Panc1 (cell line): ENCODE results near the gene TRPM4. TPM values are rescaled to one million over a fixed set of nuclear protein-coding genes. Genes with fewer than 3 reads are reported as not detected.

Experiments
- ATAC-seq: fragments of 200-7000 bp; cut with Tn5 transposase; 2 replicates; pipeline ENCODE4 v1.9.1; 2020; ENCODE audit warnings: mild to moderate bottlenecking, moderate library complexity
- BruUV-seq: library from RNA; stranded (reverse); fragments of 400-500 nt; replicated peaks from 2 replicates; lab custom pipeline; 2021; lab: Mats Ljungman, UMichigan
- CTCF ChIA-PET: fragments of 300-600 bp; sonication (Branson Sonifier 250); formaldehyde crosslinking; loops from one replicate; lab custom pipeline; 2022; ENCODE audit warnings: antibody characterized with exemption; lab: Charles Lee
- POLR2A ChIA-PET: fragments of 300-600 bp; sonication (Branson Sonifier 250); formaldehyde crosslinking; loops from one replicate; lab custom pipeline; 2022; ENCODE audit warnings: antibody characterized with exemption; lab: Charles Lee
- DNase-seq: peaks from one replicate; pipeline ENCODE4 v3.0.0-alpha.2; 2010; ENCODE audit warnings: low read depth, low spot score
- H3K27ac ChIP-seq: 2 replicates; pipeline ENCODE4 v1.5.1; 2011; ENCODE audit warnings: mild to moderate bottlenecking, low read length, inconsistent platforms
- H3K27me3 ChIP-seq: fragments of 200-500 bp; sonication (Bioruptor generic); 2 replicates; pipeline ENCODE4 v1.6.0; 2014; ENCODE audit warnings: low read length, inconsistent platforms; ENCODE audit not compliant: control insufficient read depth, insufficient read depth
- H3K36me3 ChIP-seq: fragments of 200-500 bp; sonication (Bioruptor generic); 2 replicates; pipeline ENCODE4 v1.5.1; 2014; ENCODE audit warnings: inconsistent platforms, mild to moderate bottlenecking, low read length, moderate library complexity; ENCODE audit not compliant: control insufficient read depth, insufficient read depth
- H3K4me1 ChIP-seq: 2 replicates; pipeline ENCODE4 v1.5.1; 2011; ENCODE audit warnings: inconsistent platforms, mild to moderate bottlenecking, low read length, moderate library complexity; ENCODE audit not compliant: control insufficient read depth, insufficient read depth
- H3K4me3 ChIP-seq, 2 experiments: 2 replicates each; pipeline ENCODE4 v1.5.1; 2011 to 2012; ENCODE audit warnings: low read depth in 2 of 2, low read length in 2 of 2, mild to moderate bottlenecking in 2 of 2, inconsistent platforms in 1 of 2, moderate library complexity in 1 of 2
- H3K9me3 ChIP-seq: fragments of 200-500 bp; sonication (Bioruptor generic); 2 replicates; pipeline ENCODE4 v1.5.1; 2014; ENCODE audit warnings: low read depth, mild to moderate bottlenecking, inconsistent platforms, low read length, moderate library complexity; ENCODE audit not compliant: control insufficient read depth, insufficient read depth
- CTCF ChIP-seq: fragments of 450-650 bp; IDR thresholded peaks from 2 replicates; pipeline ENCODE4 v1.5.1; 2017; ENCODE audit warnings: mild to moderate bottlenecking
- POLR2AphosphoS5 ChIP-seq: IDR thresholded peaks from 2 replicates; pipeline ENCODE4 v1.6.1; 2012; ENCODE audit warnings: mild to moderate bottlenecking, low read depth, low read length, moderate library complexity
- SIN3A ChIP-seq: IDR thresholded peaks from 2 replicates; pipeline ENCODE4 v1.6.1; 2012; ENCODE audit warnings: low read depth, mild to moderate bottlenecking, low read length, moderate library complexity, borderline replicate concordance; ENCODE audit not compliant: insufficient read depth
- TCF7L2 ChIP-seq: IDR thresholded peaks from 2 replicates; pipeline ENCODE4 v1.6.1; 2011; ENCODE audit warnings: mild to moderate bottlenecking, low read depth, low read length, inconsistent platforms
- in situ Hi-C: cut with HindIII; loops from 2 replicates; pipeline ENCODE4 v1.10.0; 2016; ENCODE audit warnings: low sequenced_read_pairs, low pct_unique_long_range_greater_than_20kb
- intact Hi-C: fragments of 100-400 bp; cut with micrococcal nuclease; formaldehyde crosslinking; loops from one replicate; pipeline ENCODE4 v1.10.0; 2022; ENCODE audit not compliant: unreplicated experiment
- total RNA-seq: library from RNA; stranded (reverse); gene quantifications from one replicate; pipeline ENCODE4 v1.2.1, GENCODE V29; 2021; ENCODE audit not compliant: unreplicated experiment
- TF ChIP-seq, protein P1 (sequence below), 2 experiments: IDR thresholded peaks; 2 replicates each; pipeline ENCODE4 v1.6.1; 2011 to 2012; ENCODE audit warnings: low read depth in 2 of 2, control low read depth in 1 of 2, low read length in 1 of 2, mild to moderate bottlenecking in 1 of 2, moderate library complexity in 1 of 2; ENCODE audit not compliant: insufficient read depth in 1 of 2

Gene TRPM4
- total RNA-seq, 1 experiment from 2014 or later: 19.4 TPM

GRCh38 chr19:49111218-49111998 is 46.2 kb upstream of the TRPM4 start:
- BruUV-seq: no TSS peak
- Histone ChIP-seq H3K4me1 (peaks cover 4% of the 10 kb centered on the region; the same call in 1 of the 2 replicates), H3K36me3 (no peaks in the 10 kb centered on the region; the same call in 1 of the 2 replicates), H3K9me3 (no peaks in the 10 kb centered on the region), H3K27me3 (no peaks in the 10 kb centered on the region), H3K27ac (no peak overlapping the region), H3K4me3 (no peak overlapping the region)
- POLR2A ChIA-PET: no interaction called here
- in situ Hi-C loops (no loop called here), intact Hi-C loops (no loop called here)
- CTCF ChIA-PET: no interaction called here
- ATAC-seq (no peak), DNase-seq (no peak)
- TF ChIP-seq SIN3A (no peak), TCF7L2 (no peak), CTCF (no peak), POLR2AphosphoS5 (no peak)
- TF ChIP-seq, protein P1, sequence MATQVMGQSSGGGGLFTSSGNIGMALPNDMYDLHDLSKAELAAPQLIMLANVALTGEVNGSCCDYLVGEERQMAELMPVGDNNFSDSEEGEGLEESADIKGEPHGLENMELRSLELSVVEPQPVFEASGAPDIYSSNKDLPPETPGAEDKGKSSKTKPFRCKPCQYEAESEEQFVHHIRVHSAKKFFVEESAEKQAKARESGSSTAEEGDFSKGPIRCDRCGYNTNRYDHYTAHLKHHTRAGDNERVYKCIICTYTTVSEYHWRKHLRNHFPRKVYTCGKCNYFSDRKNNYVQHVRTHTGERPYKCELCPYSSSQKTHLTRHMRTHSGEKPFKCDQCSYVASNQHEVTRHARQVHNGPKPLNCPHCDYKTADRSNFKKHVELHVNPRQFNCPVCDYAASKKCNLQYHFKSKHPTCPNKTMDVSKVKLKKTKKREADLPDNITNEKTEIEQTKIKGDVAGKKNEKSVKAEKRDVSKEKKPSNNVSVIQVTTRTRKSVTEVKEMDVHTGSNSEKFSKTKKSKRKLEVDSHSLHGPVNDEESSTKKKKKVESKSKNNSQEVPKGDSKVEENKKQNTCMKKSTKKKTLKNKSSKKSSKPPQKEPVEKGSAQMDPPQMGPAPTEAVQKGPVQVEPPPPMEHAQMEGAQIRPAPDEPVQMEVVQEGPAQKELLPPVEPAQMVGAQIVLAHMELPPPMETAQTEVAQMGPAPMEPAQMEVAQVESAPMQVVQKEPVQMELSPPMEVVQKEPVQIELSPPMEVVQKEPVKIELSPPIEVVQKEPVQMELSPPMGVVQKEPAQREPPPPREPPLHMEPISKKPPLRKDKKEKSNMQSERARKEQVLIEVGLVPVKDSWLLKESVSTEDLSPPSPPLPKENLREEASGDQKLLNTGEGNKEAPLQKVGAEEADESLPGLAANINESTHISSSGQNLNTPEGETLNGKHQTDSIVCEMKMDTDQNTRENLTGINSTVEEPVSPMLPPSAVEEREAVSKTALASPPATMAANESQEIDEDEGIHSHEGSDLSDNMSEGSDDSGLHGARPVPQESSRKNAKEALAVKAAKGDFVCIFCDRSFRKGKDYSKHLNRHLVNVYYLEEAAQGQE (IDR thresholded peaks at IDR 0.05; ENCODE audit: insufficient read depth in 1 of 2, low read depth in 2 of 2, low read length in 1 of 2): no peak

DNA sequence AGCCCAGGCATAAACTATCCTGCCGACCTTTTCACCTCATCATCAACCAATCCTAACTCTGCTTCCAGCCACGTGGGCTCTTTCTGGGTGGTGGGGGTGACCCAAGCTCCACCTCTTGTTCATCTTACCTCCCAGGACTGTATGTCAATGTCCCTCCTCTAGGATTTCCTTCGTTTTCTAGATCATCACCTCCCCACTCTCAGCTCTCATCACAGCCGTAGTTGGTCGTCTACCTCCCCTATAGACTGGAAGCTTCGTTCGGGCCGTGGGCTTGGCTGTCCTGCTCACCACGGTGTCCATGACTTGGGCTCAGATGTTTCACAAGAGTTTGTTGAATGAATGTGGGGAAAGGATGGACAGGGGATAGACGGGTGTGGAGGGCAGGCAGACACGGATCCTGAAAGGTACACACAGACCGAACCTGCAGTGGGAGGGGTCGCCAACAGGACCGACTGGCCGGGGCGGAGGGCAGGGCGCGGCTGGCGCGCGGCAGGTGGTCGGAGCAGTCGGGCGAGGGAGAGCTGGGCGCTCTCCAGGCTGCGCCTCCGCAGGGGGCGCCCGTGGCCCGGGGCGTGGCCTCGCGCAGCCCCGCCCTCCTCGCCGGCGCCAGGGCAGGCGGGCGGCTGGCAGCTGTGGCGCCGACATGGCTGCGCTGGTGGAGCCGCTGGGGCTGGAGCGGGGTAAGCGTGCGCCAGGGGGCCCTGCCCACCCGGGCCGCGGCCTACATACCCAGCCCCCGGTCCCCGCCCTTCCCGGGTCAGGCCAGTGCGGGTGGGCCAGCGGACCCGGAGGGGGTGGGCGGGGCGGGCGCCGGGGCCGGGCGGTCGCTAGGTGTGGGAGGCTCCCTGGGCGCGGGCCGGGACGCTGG is 43.6 kb upstream of the TRPM4 start, which contains the start of gene LIN7B:
Gene LIN7B (plus strand): TSS at position 609 of the 868 bp plus-strand sequence. CDS start 35 bp downstream, at position 644.
- CTCF ChIA-PET: interaction anchor here (0.6 to 1.9 kb wide), 8 partner anchors 14 to 571 kb away, joined by 3 to 6 read pairs (median 3); no protein-coding TSS in a partner anchor
- Histone ChIP-seq H3K9me3 (no peaks in the 10 kb centered on the region), H3K4me3 (peak within 1 kb of the TSS; percentile 49 to 60), H3K4me1 (peaks cover 11% of the 10 kb centered on the region), H3K27ac (peak within 1 kb of the TSS; percentile 63), H3K36me3 (no peaks in the 10 kb centered on the region), H3K27me3 (no peaks in the 10 kb centered on the region)
- POLR2A ChIA-PET: interaction anchor here (0.6 kb wide), 1 partner anchor 1540 kb away, joined by 5 read pairs; no protein-coding TSS in a partner anchor
- TF ChIP-seq SIN3A (no peak; the same call in 1 of the 2 replicates), CTCF (peak; percentile 78; the same call in 1 of the 2 replicates)
- DNase-seq (no peak), ATAC-seq (peak; percentile 81)
- BruUV-seq: no TSS peak
- in situ Hi-C loops: no loop called here
- intact Hi-C loops: no loop called here
